ENCODE data around the gene CFAP20DC.
"Not testable (repeated sequence)": the region's sequence is repeated elsewhere in the genome, so short reads cannot be mapped to it uniquely, and the experiment has no call there.

CFAP20DC gene

GRCh38 chr3:59016930-59017616, 32.8 kb downstream of the CFAP20DC start:
- DNase-seq, result no peak

- DNase-seq, result no peak
Observed at GRCh38 chr3:59013611-59014010, 36.2 kb downstream of the CFAP20DC start.

DNA sequence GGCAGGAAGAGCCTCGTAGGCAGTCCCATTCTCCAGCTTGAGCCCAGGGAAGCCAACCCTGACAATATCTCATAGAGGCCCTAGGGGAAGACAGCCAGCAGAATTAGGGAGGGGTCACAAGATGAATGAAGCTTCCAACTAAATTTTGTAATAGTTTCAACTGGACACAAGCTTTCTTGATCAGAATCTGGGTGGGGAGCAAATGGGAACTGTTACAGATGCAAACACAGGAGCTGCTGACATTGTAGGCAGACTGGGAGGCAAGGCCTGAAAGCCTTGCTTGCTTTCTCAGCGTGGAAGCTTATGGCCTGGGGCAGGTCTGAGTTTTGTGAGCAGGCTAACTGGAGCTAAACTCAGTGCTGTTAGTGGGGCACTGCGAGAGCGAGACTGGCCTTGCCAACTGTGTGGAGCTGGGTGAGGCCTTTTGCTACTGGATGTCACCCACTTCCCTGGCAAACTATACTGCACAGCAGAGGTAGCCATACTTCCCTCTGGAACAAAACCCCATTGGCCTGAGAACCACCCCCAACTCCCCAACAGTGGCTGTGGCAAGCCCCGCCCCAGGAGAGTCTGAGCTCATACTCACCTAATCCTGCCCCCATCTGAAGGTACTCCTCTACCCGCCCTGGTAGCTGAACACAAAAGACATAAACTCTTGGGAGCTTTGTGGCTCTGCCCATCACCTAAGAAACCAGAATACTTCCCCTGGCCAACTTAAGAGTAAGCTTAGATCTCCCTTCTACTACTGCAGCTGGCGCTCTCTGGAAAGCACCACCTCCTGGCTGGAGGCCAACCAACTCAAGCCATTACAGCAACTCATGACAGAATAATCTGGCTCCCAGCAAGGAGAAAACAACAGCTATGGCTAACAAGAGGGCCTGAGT, 42.9 kb downstream of the CFAP20DC start:
- no peak for DNase-seq

DNA sequence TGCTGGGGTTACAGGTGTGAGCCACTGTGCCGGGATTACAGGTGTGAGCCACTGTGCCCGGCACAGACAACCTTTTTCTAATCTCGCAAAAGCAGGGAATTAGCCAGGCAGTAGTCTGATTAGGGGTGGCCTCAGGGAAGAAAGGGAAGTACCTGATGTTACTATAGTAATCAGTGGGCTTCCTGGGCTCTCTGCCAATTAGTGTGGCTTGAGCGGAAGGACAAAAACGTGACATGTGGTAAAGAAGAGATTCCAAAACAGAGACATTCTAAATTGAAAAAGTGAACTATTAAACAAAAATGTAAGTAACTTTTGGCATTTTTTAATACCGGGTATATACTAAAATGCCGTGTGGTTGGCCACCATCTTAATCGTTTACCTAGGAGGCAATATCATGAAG, 48.1 kb downstream of the CFAP20DC start:
- DNase-seq, result peak; percentile 5 to 26

DNA sequence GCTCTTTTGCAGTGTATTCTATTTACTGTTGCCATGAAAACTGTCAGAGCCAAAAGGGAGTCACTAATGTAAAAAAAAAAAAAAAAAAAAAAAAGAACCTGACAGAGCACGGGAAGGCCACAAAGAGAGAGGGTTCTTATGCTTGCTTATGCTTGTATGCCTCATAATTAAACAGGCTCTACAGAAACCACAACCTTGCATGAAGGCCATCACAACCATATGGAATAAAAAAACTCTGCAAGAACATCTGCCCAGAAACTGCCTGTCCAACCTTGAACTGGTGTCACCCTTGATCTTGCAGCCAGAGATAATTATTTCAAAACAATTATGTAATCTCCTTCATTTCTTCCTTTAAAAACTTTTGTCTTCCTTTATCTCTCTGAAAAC, 50.1 kb downstream of the CFAP20DC start:
- no peak for DNase-seq

DNA sequence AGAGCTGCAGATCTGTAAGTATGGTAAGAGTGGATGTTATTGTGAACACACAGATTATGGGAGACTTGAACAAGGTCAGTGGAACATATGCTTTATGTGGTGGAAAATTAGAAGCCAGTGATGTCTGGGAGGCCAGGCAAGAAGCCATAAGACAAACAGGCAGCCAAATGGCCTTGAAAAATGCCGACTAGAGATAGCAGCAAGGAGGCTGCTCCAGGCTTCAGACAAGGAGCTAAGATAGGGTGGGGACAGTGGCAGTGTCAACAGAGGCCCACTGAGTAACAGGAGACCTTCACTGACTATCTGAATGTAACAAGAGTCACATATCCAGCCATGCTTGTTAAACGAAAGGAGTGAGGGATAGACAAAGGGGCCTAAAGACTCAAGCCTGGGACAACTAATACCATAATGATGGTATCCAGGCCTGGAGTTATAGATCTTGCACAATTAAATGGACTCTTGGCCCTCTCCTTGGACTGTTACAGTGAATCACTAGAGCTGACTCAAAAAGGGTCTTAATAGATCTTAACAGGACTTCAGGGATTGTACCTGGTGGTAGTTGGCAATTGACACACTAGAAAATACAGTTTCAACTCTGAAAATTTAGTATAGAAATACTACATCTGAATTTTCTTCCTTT, 50.6 kb downstream of the CFAP20DC start:
- no peak for DNase-seq

DNA sequence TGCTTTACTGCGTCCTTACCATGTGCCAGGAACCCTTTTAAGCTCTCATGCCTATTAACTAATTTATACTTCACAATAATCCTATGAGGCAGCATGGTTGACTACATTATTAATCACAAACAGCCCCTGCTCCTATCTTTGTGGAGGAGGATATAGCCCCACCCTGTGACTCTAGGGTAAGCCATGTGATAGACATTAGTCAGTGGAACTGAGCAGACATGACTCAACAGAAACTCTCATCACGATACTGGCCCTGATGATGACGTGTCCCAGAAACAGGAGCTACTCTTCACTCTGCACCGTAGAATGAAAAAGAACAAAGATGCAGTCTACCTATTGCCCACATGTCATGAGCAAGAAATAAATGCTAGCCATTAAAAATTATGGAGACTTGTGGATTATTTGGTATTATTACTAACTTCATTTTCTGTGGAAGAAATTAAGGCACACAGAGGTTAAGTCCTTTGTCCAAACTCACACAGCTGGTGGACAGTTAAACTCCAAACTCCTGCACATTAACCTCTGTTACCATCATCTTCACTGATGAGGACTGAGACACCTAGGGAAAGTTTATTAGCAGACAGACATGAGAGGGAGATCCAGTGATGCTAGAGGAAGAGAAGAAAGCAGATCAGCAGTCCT, 51.2 kb downstream of the CFAP20DC start:
- DNase-seq, result peak; percentile 37 to 70

DNA sequence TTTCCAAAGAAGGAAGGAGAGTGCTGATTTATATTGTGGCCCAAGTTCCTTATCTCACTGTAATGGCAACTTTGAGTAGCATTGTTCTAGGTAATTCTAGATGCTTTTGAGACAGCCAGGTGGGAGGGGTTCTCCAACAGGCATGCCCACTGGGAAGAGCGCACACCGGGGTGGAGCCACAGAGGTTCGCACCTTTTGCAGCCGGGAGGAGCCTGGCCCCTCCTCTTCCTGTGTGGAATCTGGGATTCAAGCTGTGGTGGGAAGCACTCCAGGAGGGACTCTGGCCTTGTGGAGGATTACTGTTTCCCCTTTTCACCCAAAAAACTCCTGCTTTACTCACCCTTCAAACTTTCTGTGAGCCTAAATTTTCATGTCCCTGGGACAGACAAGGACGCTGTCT, 53.1 kb downstream of the CFAP20DC start:
- DNase-seq, result no peak

DNA sequence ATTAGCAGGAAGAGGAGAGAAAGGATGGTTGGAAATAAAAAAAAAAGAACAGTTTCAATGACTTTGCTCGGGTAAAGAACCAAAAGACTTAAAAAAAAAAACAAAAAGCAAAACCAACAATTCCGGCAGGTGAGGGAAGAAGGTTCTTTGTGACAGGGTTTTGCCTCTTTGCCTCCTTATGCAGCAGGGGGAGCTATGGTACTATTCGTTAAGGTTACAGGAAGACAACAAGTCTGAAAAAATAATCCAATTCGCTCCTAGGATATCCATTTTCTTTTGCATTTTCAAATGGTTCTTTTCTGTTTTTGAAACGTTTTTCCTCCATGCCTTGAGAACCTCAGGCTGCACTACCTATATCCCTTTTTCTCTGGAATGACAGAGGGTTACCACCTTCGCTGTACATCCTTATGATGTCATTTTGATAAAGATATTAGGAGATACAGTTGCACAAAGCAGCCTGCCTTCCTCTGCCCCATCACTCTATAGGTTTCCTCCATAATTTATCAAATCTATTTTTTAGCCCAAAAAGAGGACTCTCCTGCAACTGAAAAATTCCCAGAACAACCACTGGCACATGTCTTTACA, 55.0 kb downstream of the CFAP20DC start:
- DNase-seq, result peak; percentile 27 to 68

- no peak for DNase-seq
Observed at GRCh38 chr3:58993547-58993946, 56.3 kb downstream of the CFAP20DC start.

GRCh38 chr3:58991623-58992022, 58.2 kb downstream of the CFAP20DC start:
- no peak for DNase-seq

DNA sequence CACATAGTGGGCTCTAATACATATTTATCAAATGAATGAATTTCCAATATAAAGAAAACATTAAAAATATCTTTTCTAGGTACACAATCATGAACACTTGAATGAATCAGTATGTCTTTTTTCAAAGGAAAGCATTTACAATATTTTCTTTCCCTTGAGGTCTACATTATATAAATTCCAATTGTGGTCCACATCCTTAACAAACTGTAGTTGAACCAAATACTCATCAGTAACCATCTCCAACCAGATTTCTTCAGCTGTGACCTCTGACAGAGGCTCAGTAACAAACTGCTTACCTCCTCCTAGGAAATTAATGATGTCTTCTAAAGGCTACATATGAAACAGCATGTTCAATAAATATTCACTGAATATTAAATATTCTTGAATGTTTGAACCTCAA, 58.8 kb downstream of the CFAP20DC start:
- no peak for DNase-seq

- DNase-seq, result no peak
Observed at GRCh38 chr3:58989955-58990354, 59.9 kb downstream of the CFAP20DC start.

GRCh38 chr3:58989163-58989562, 60.7 kb downstream of the CFAP20DC start:
- no peak for DNase-seq

- DNase-seq, result no peak
Observed at GRCh38 chr3:58988041-58988440, 61.8 kb downstream of the CFAP20DC start.

- no peak for DNase-seq
Observed at GRCh38 chr3:58986654-58987053, 63.2 kb downstream of the CFAP20DC start.

DNA sequence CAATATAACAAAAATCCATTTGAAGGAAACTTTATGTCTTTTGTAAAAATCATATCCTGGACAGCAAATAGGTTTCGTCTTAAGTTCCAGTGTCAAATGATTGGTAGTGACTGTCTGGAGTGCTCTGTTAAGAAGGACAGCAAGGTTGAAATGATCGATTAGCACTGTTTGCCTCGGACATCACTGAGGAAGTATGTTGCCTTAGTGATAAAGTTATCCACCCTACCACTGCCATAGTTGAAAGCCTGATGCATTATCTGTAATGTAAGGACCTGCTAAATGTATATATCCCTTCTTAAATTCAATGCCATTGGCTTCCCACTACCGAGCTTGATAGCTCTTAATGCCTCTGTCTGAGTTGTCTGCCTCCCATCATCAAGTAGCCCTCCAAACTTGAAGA, 70.0 kb downstream of the CFAP20DC start:
- no peak for DNase-seq

DNA sequence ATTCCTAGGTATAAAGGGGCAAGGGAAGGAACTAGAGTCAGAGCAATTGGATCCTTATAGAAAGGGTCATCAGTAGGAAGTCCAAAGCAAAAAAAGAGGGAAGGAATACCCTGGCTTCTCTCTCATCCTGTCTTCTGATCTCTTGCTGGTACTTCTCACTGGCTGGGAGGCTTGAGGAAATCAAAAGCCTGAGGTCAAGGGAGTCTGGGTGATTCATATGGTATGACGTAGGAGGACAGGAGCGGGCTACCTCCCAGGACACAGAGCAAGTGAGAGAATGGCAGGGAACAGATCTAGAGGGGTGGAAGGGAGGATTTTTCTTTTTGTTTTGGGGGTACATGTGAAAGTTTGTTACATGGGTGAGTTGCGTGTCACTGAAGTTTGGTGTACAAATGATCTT, 76.0 kb downstream of the CFAP20DC start:
- DNase-seq, result no peak

DNA sequence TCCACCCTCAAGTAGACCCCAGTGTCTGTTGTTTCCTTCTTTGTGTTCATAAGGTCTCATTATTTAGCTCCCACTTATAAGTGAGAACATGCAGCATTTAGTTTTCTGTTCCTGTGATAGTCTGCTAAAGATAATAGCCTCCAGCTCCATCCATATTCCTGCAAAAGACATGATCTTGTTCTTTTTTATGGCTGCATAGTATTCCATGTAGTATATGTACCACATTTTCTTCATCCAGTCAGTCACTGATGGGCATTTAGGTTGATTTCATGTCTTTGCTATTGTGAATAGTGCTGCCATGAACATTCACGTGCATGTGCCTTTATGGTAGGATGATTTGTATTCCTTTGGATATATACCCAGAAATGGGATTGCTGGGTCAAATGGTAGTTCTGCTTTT, 82.0 kb downstream of the CFAP20DC start:
- not testable (repeated sequence) for DNase-seq

- no peak for DNase-seq
Observed at GRCh38 chr3:58965865-58966264, 84.0 kb downstream of the CFAP20DC start.

GRCh38 chr3:58963928-58964503, 85.8 kb downstream of the CFAP20DC start:
- DNase-seq, result no peak

GRCh38 chr3:58962816-58963215, 87.0 kb downstream of the CFAP20DC start:
- no peak for DNase-seq
